Right atrium auricular region (tissue), 2 donors: ENCODE data around the gene AFF1. TPM values are rescaled to one million over a fixed set of nuclear protein-coding genes. Genes with fewer than 3 reads are reported as not detected.

Experiments used
- DNase-seq: peaks from one replicate; pipeline ENCODE4 v3.0.0-alpha.2; 2019; ENCODE audit warnings: low spot score
- H3K27ac ChIP-seq, 2 donors: fragments of 200-600 bp; sonication (generic); 1 replicate in 1 of 2; 2 replicates in 1 of 2; pipeline ENCODE4 v1.5.1; 2016 to 2019
- H3K27me3 ChIP-seq, 2 donors: fragments of 200-600 bp; sonication (generic); one replicate each; pipeline versions ENCODE4 v1.5.1 to v1.6.0; 2017 to 2019
- H3K36me3 ChIP-seq: fragments of 200-600 bp; sonication (generic); one replicate; pipeline ENCODE4 v1.5.1; 2016
- H3K4me1 ChIP-seq, 2 donors: fragments of 200-600 bp; sonication (generic); one replicate each; pipeline versions ENCODE4 v1.5.1 to v1.6.0; 2017 to 2019
- H3K4me3 ChIP-seq, 2 donors: fragments of 200-600 bp; sonication (generic); 1 replicate in 1 of 2; 2 replicates in 1 of 2; pipeline ENCODE4 v1.5.1; 2017 to 2019; ENCODE audit warnings: mild to moderate bottlenecking in 1 of 2, moderate library complexity in 1 of 2
- H3K9me3 ChIP-seq, 2 donors: fragments of 200-600 bp; sonication (generic); one replicate each; pipeline ENCODE4 v1.5.1; 2019
- CTCF ChIP-seq, 2 donors: fragments of 200-600 bp; sonication (generic); IDR thresholded peaks; one replicate each; pipeline ENCODE4 v1.5.1; 2019; ENCODE audit warnings: antibody characterized with exemption in 2 of 2
- total RNA-seq, 2 donors: library from RNA; depleted of rRNA; stranded (reverse); fragments of >200 nt; gene quantifications; one replicate each; pipeline ENCODE4 v1.1.0, GENCODE V29; 2016

The AFF1 gene
- total RNA-seq, 2 donors from 2014 or later = 59.2 to 73.5 TPM

GRCh38 chr4:87053802-87054767, 119.3 kb downstream of the AFF1 start:
- no peak for DNase-seq
- H3K4me1 ChIP-seq = peaks cover 0 to 99% of the 10 kb centered on the region in 2 donors

GRCh38 chr4:87054900-87055299, 120.1 kb downstream of the AFF1 start:
- DNase-seq = no peak
- Histone ChIP-seq H3K4me3 (peak overlapping the region in 1 of 2 donors; percentile 6), H3K27me3 (no peaks in the 10 kb centered on the region), H3K36me3 (no peaks in the 10 kb centered on the region), H3K9me3 (no peaks in the 10 kb centered on the region), H3K27ac (peak overlapping the region; percentile 70 to 81), H3K4me1 (peaks cover 0 to 100% of the 10 kb centered on the region in 2 donors)
- peak in 1 of 2 donors; percentile 21 for TF ChIP-seq CTCF (IDR thresholded peaks at IDR 0.05)

More at GRCh38 chr4:87053802-87054767, 119.3 kb downstream of the AFF1 start:
- Histone ChIP-seq H3K36me3 (no peaks in the 10 kb centered on the region), H3K27me3 (no peaks in the 10 kb centered on the region), H3K27ac (peak overlapping the region; percentile 70 to 81), H3K4me3 (no peak overlapping the region), H3K9me3 (no peaks in the 10 kb centered on the region)
- no peak for TF ChIP-seq CTCF (IDR thresholded peaks at IDR 0.05)

- H3K4me3 ChIP-seq = no peak overlapping the region
- DNase-seq = no peak
- no peaks in the 10 kb centered on the region for H3K9me3 ChIP-seq
- H3K36me3 ChIP-seq = no peaks in the 10 kb centered on the region
- H3K27ac ChIP-seq = peak overlapping the region; percentile 70 to 81
- TF ChIP-seq CTCF (IDR thresholded peaks at IDR 0.05) = no peak
- H3K27me3 ChIP-seq = no peaks in the 10 kb centered on the region
- peaks cover 0 to 99% of the 10 kb centered on the region in 2 donors for H3K4me1 ChIP-seq
Measured at GRCh38 chr4:87055311-87055710, 120.5 kb downstream of the AFF1 start.

- peaks cover 0 to 98% of the 10 kb centered on the region in 2 donors for H3K4me1 ChIP-seq
Measured at GRCh38 chr4:87056881-87057280, 122.1 kb downstream of the AFF1 start.

GRCh38 chr4:87057835-87058355, 123.1 kb downstream of the AFF1 start:
- Histone ChIP-seq H3K27me3 (no peaks in the 10 kb centered on the region), H3K4me1 (peaks cover 0 to 88% of the 10 kb centered on the region in 2 donors), H3K9me3 (no peaks in the 10 kb centered on the region), H3K4me3 (no peak overlapping the region), H3K27ac (peak overlapping the region; percentile 70 to 81), H3K36me3 (no peaks in the 10 kb centered on the region)
- TF ChIP-seq CTCF (IDR thresholded peaks at IDR 0.05) = no peak
- DNase-seq = no peak

More at GRCh38 chr4:87056881-87057280, 122.1 kb downstream of the AFF1 start:
- Histone ChIP-seq H3K36me3 (no peaks in the 10 kb centered on the region), H3K27ac (peak overlapping the region; percentile 70 to 81), H3K27me3 (no peaks in the 10 kb centered on the region), H3K4me3 (no peak overlapping the region), H3K9me3 (no peaks in the 10 kb centered on the region)
- no peak for DNase-seq
- TF ChIP-seq CTCF (IDR thresholded peaks at IDR 0.05) = no peak
